MM.1S (cell line): ENCODE measurements around the gene EPHA6.

Experiments used
- DNase-seq: peaks from one replicate; pipeline ENCODE4 v3.0.0-alpha.2; 2015
- H2AFZ ChIP-seq: fragments of 300-600 bp; sonication (generic); 2 replicates; pipeline ENCODE4 v1.6.0; 2016; ENCODE audit warnings: antibody characterized with exemption, low read length
- H3F3A ChIP-seq: fragments of 300-600 bp; sonication (generic); 2 replicates; pipeline ENCODE4 v1.6.1; 2016; ENCODE audit warnings: mild to moderate bottlenecking, antibody characterized with exemption, low read length, moderate library complexity, mixed read lengths; ENCODE audit not compliant: insufficient read depth
- H3K27ac ChIP-seq: fragments of 300-600 bp; sonication (generic); 2 replicates; pipeline ENCODE4 v1.5.1; 2016; ENCODE audit warnings: mild to moderate bottlenecking, low read length
- H3K27me3 ChIP-seq: fragments of 300-600 bp; sonication (generic); replicated peaks from 2 replicates; pipeline ENCODE4 v1.6.0; 2016; ENCODE audit warnings: low read length; ENCODE audit not compliant: insufficient read depth
- H3K36me3 ChIP-seq: fragments of 300-600 bp; sonication (generic); replicated peaks from 2 replicates; pipeline ENCODE4 v1.6.1; 2016; ENCODE audit warnings: mild to moderate bottlenecking, low read length, mixed read lengths; ENCODE audit not compliant: insufficient read depth
- H3K4me1 ChIP-seq: fragments of 300-600 bp; sonication (generic); 2 replicates; pipeline ENCODE4 v1.6.1; 2016; ENCODE audit warnings: low read length, mixed read lengths
- H3K4me2 ChIP-seq: fragments of 300-600 bp; sonication (generic); 2 replicates; pipeline ENCODE4 v1.6.0; 2016; ENCODE audit warnings: low read depth, low read length
- H3K4me3 ChIP-seq: fragments of 300-600 bp; sonication (generic); 2 replicates; pipeline ENCODE4 v1.5.1; 2016; ENCODE audit warnings: low read length, mixed read lengths
- H3K79me2 ChIP-seq: fragments of 300-600 bp; sonication (generic); 2 replicates; pipeline ENCODE4 v1.6.1; 2016; ENCODE audit warnings: mixed run types, low read length, mixed read lengths
- H3K9ac ChIP-seq: fragments of 300-600 bp; sonication (generic); 2 replicates; pipeline ENCODE4 v1.6.1; 2016; ENCODE audit warnings: low read length, mixed read lengths
- H3K9me2 ChIP-seq: fragments of 300-600 bp; sonication (generic); replicated peaks from 2 replicates; pipeline ENCODE4 v1.6.1; 2016; ENCODE audit warnings: mild to moderate bottlenecking, low read length, mixed read lengths; ENCODE audit not compliant: insufficient read depth
- H3K9me3 ChIP-seq: fragments of 300-600 bp; sonication (generic); replicated peaks from 2 replicates; pipeline ENCODE4 v1.6.1; 2016; ENCODE audit warnings: mild to moderate bottlenecking, low read length, mixed read lengths; ENCODE audit not compliant: insufficient read depth
- H4K20me1 ChIP-seq: fragments of 300-600 bp; sonication (generic); 2 replicates; pipeline ENCODE4 v1.6.1; 2016; ENCODE audit warnings: mild to moderate bottlenecking, low read length, moderate library complexity, mixed read lengths; ENCODE audit not compliant: insufficient read depth
- EZH2 ChIP-seq: fragments of 300-600 bp; sonication (generic); optimal IDR thresholded peaks from 2 replicates; pipeline ENCODE3; 2017; ENCODE audit warnings: low read depth, mild to moderate bottlenecking, antibody characterized with exemption, low read length, mixed read lengths
- EZH2phosphoT487 ChIP-seq: fragments of 300-600 bp; sonication (generic); IDR thresholded peaks from 2 replicates; pipeline ENCODE4 v1.6.1; 2018; ENCODE audit warnings: antibody characterized with exemption, low read length
- TF ChIP-seq, protein P1 (sequence below): fragments of 300-600 bp; sonication (generic); IDR thresholded peaks from 2 replicates; pipeline ENCODE4 v1.5.1; 2016; ENCODE audit warnings: antibody characterized with exemption, low read length, mixed read lengths

The EPHA6 gene

GRCh38 chr3:97720417-97720816, 906.0 kb downstream of the EPHA6 start:
- Histone ChIP-seq H3K4me1 (no peaks in the 10 kb centered on the region), H3K4me2 (no peak overlapping the region), H3F3A (no peaks in the 10 kb centered on the region), H3K9me2 (no peaks in the 10 kb centered on the region), H2AFZ (no peak overlapping the region), H3K9me3 (no peaks in the 10 kb centered on the region), H3K9ac (no peak overlapping the region), H3K27ac (no peak overlapping the region), H4K20me1 (no peaks in the 10 kb centered on the region), H3K4me3 (no peak overlapping the region), H3K27me3 (no peaks in the 10 kb centered on the region), H3K36me3 (no peaks in the 10 kb centered on the region), H3K79me2 (no peaks in the 10 kb centered on the region)
- TF ChIP-seq, protein P1, sequence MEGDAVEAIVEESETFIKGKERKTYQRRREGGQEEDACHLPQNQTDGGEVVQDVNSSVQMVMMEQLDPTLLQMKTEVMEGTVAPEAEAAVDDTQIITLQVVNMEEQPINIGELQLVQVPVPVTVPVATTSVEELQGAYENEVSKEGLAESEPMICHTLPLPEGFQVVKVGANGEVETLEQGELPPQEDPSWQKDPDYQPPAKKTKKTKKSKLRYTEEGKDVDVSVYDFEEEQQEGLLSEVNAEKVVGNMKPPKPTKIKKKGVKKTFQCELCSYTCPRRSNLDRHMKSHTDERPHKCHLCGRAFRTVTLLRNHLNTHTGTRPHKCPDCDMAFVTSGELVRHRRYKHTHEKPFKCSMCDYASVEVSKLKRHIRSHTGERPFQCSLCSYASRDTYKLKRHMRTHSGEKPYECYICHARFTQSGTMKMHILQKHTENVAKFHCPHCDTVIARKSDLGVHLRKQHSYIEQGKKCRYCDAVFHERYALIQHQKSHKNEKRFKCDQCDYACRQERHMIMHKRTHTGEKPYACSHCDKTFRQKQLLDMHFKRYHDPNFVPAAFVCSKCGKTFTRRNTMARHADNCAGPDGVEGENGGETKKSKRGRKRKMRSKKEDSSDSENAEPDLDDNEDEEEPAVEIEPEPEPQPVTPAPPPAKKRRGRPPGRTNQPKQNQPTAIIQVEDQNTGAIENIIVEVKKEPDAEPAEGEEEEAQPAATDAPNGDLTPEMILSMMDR, result no peak
- TF ChIP-seq EZH2phosphoT487 (no peak), EZH2 (no peak)
- DNase-seq, result no peak

- no peaks in the 10 kb centered on the region for H4K20me1 ChIP-seq
- no peaks in the 10 kb centered on the region for H3K9me2 ChIP-seq
- H3F3A ChIP-seq, result no peaks in the 10 kb centered on the region
- no peaks in the 10 kb centered on the region for H3K4me1 ChIP-seq
- no peak overlapping the region for H2AFZ ChIP-seq
- H3K27ac ChIP-seq, result no peak overlapping the region
- TF ChIP-seq EZH2, result no peak
- no peaks in the 10 kb centered on the region for H3K79me2 ChIP-seq
- no peak overlapping the region for H3K9ac ChIP-seq
- H3K4me3 ChIP-seq, result no peak overlapping the region
- H3K4me2 ChIP-seq, result no peak overlapping the region
- no peaks in the 10 kb centered on the region for H3K27me3 ChIP-seq
- H3K9me3 ChIP-seq, result no peaks in the 10 kb centered on the region
- no peaks in the 10 kb centered on the region for H3K36me3 ChIP-seq
- DNase-seq, result no peak
Measured at GRCh38 chr3:97721446-97721845, 907.1 kb downstream of the EPHA6 start.

- no peak overlapping the region for H2AFZ ChIP-seq
- no peak overlapping the region for H3K27ac ChIP-seq
- H3K79me2 ChIP-seq, result no peaks in the 10 kb centered on the region
- no peaks in the 10 kb centered on the region; the same call in 1 of the 2 replicates for H3K9me2 ChIP-seq
- no peak overlapping the region for H3K4me2 ChIP-seq
- TF ChIP-seq EZH2phosphoT487, result no peak
- no peak for TF ChIP-seq EZH2
- TF ChIP-seq, protein P1, result no peak
- no peaks in the 10 kb centered on the region for H3K36me3 ChIP-seq
- H3K4me1 ChIP-seq, result no peaks in the 10 kb centered on the region
- H3K27me3 ChIP-seq, result no peaks in the 10 kb centered on the region
- no peak overlapping the region for H3K9ac ChIP-seq
- no peaks in the 10 kb centered on the region for H3K9me3 ChIP-seq
- no peak for DNase-seq
- no peak overlapping the region for H3K4me3 ChIP-seq
- no peaks in the 10 kb centered on the region for H4K20me1 ChIP-seq
- H3F3A ChIP-seq, result no peaks in the 10 kb centered on the region
Measured at GRCh38 chr3:97736928-97737327, 922.5 kb downstream of the EPHA6 start.

DNA sequence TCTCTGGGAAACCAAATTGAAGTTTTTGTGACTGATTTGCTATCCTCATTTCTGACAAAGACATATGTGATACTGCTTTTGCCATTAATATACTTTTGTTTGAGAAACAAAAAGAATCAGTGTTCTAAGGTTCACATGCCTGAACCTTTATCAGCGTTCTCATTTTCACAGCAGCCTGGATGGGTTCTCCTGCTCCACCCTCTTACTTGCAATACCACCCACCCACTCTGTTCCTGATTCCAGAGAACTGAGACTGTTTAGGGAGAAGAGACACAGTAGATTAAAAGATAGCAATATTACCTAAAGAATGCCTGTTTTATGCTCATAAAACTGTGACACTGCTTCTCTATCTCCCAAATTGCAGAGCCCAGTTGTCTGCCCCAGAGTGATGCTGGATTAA, 924.4 kb downstream of the EPHA6 start:
- no peak for DNase-seq
- Histone ChIP-seq H3K9me3 (no peaks in the 10 kb centered on the region), H3K9ac (no peak overlapping the region), H2AFZ (no peak overlapping the region), H3K9me2 (no peaks in the 10 kb centered on the region; the same call in 1 of the 2 replicates), H3K4me3 (no peak overlapping the region), H4K20me1 (no peaks in the 10 kb centered on the region), H3K27ac (no peak overlapping the region), H3K27me3 (no peaks in the 10 kb centered on the region), H3K36me3 (no peaks in the 10 kb centered on the region), H3K4me2 (no peak overlapping the region), H3K4me1 (no peaks in the 10 kb centered on the region), H3F3A (no peaks in the 10 kb centered on the region), H3K79me2 (no peaks in the 10 kb centered on the region)
- no peak for TF ChIP-seq EZH2
- no peak for TF ChIP-seq EZH2phosphoT487
- TF ChIP-seq, protein P1, result no peak
